Stimulated activated CD8-positive, alpha-beta memory T cell treated with anti-CD3 and anti-CD28 coated beads, Interleukin-15, amount 100 ng/mL, for 24 hours (primary cell): ENCODE results near the gene PALS1.

Source experiments
- DNase-seq: peaks from one replicate; pipeline ENCODE4 v3.0.0-alpha.2; 2020; ENCODE audit warnings: low read depth

Gene PALS1

GRCh38 chr14:67241411-67242167 is at the start of gene PALS1:
PALS1 (plus strand) TSS chr14:67241435; CDS start chr14:67279171, 37,736 bp downstream.
- no peak for DNase-seq

GRCh38 chr14:67191768-67192290 is 49.4 kb upstream of the PALS1 start:
- no peak for DNase-seq

GRCh38 chr14:67192366-67192765 is 48.9 kb upstream of the PALS1 start:
- DNase-seq = no peak

- DNase-seq = no peak
These were observed 46.0 kb upstream of the PALS1 start for GRCh38 chr14:67195279-67195678.

GRCh38 chr14:67199016-67199415 is 42.2 kb upstream of the PALS1 start:
- no peak for DNase-seq

GRCh38 chr14:67207810-67208209 is 33.4 kb upstream of the PALS1 start:
- DNase-seq = no peak

GRCh38 chr14:67218126-67218525 is 23.1 kb upstream of the PALS1 start:
- DNase-seq = no peak

- DNase-seq = no peak
These were observed 19.8 kb upstream of the PALS1 start for GRCh38 chr14:67221248-67221981.

- no peak for DNase-seq
These were observed 19.3 kb upstream of the PALS1 start for GRCh38 chr14:67221982-67222328.

- DNase-seq = no peak
These were observed 15.7 kb upstream of the PALS1 start for GRCh38 chr14:67225523-67225922.

- DNase-seq = no peak
These were observed 12.8 kb upstream of the PALS1 start for GRCh38 chr14:67228325-67228984.

GRCh38 chr14:67232066-67232465 is 9.2 kb upstream of the PALS1 start:
- DNase-seq = no peak

- no peak for DNase-seq
These were observed 8.6 kb upstream of the PALS1 start for GRCh38 chr14:67232621-67233020.

- DNase-seq = no peak
These were observed 3.6 kb upstream of the PALS1 start for GRCh38 chr14:67237591-67237990.

- no peak for DNase-seq
These were observed 1.7 kb upstream of the PALS1 start for GRCh38 chr14:67239582-67239981.

GRCh38 chr14:67240168-67240932 is 885 bp upstream of the PALS1 start:
- no peak for DNase-seq

- DNase-seq = peak; percentile 83
These were observed 241 bp upstream of the PALS1 start for GRCh38 chr14:67240978-67241410.

GRCh38 chr14:67242168-67242420 is 859 bp downstream of the PALS1 start:
- DNase-seq = no peak

GRCh38 chr14:67245104-67245503 is 3.9 kb downstream of the PALS1 start:
- DNase-seq = no peak

GRCh38 chr14:67251573-67252226 is 10.5 kb downstream of the PALS1 start:
- no peak for DNase-seq

GRCh38 chr14:67253076-67253635 is 11.9 kb downstream of the PALS1 start:
- DNase-seq = no peak
